HCT116 (cell line): Measurements from ENCODE around the gene GRK2. TPM values are rescaled to one million over a fixed set of nuclear protein-coding genes. Genes with fewer than 3 reads are reported as not detected.

Experiments used
- ATAC-seq: fragments of 200-7000 bp; cut with Tn5 transposase; 2 replicates; pipeline ENCODE4 v1.9.1; 2020; ENCODE audit warnings: mild to moderate bottlenecking, moderate library complexity
- BruUV-seq: library from RNA; stranded (reverse); fragments of 400-500 nt; replicated peaks from 2 replicates; lab custom pipeline; 2021; lab: Mats Ljungman, UMichigan
- CTCF ChIA-PET: fragments of 300-600 bp; sonication (Branson Sonifier 250); formaldehyde crosslinking; loops from one replicate; lab custom pipeline; 2021; ENCODE audit warnings: antibody characterized with exemption; lab: Charles Lee
- POLR2A ChIA-PET: fragments of 300-600, 350-600 bp; sonication (Branson Sonifier 250); formaldehyde crosslinking; loops from one replicate; lab custom pipeline; 2021; ENCODE audit warnings: antibody characterized with exemption; lab: Charles Lee
- RAD21 ChIA-PET, 2 experiments: fragments of 300-600 bp; sonication (Branson Sonifier 250); formaldehyde crosslinking; loops; one replicate each; lab custom pipeline; 2023; ENCODE audit warnings: low total read pairs in 2 of 2; ENCODE audit not compliant: uncharacterized antibody in 2 of 2, unreplicated experiment in 2 of 2, low non-redundant PET in 1 of 2; lab: Charles Lee
- DNase-seq: peaks from one replicate; pipeline ENCODE4 v3.0.0-alpha.2; 2010; ENCODE audit warnings: low read depth, low spot score
- H2AFZ ChIP-seq: fragments of 200-600 bp; shearing (Covaris generic), sonication (generic); 2 replicates; pipeline ENCODE4 v1.6.1; 2017; ENCODE audit warnings: low read depth, mixed run types, mixed read lengths, antibody characterized with exemption, low read length; ENCODE audit not compliant: poor library complexity, severe bottlenecking
- H3K27ac ChIP-seq: 2 replicates; pipeline ENCODE4 v1.5.1; 2012; ENCODE audit warnings: low read depth, low read length
- H3K27me3 ChIP-seq: fragments of 200-600 bp; sonication (generic); 2 replicates; pipeline ENCODE4 v1.6.1; 2016; ENCODE audit warnings: mixed run types, low read length, mixed read lengths; ENCODE audit not compliant: insufficient read depth
- H3K36me3 ChIP-seq, 2 experiments: fragments of 200-500 bp in 1 of 2; fragments of 200-600 bp in 1 of 2; sonication (Bioruptor generic) in 1 of 2; sonication (generic) in 1 of 2; 2 replicates each; pipeline versions ENCODE4 v1.5.1 to v1.6.1; 2014 to 2016; ENCODE audit warnings: low read length in 2 of 2, inconsistent platforms in 1 of 2, mixed read lengths in 1 of 2, mixed run types in 1 of 2; ENCODE audit not compliant: insufficient read depth in 2 of 2, control insufficient read depth in 1 of 2
- H3K4me1 ChIP-seq, 2 experiments: fragments of 200-600 bp in 1 of 2; sonication (generic) in 1 of 2; 2 replicates each; pipeline versions ENCODE4 v1.5.1 to v1.6.1; 2012 to 2017; ENCODE audit warnings: low read length in 2 of 2, inconsistent platforms in 1 of 2, mild to moderate bottlenecking in 1 of 2, mixed read lengths in 1 of 2, mixed run types in 1 of 2, moderate library complexity in 1 of 2; ENCODE audit not compliant: insufficient read depth in 2 of 2, control insufficient read depth in 1 of 2
- H3K4me2 ChIP-seq: fragments of 200-600 bp; sonication (generic); 2 replicates; pipeline ENCODE4 v1.6.1; 2017; ENCODE audit warnings: mixed run types, low read length, mixed read lengths
- H3K4me3 ChIP-seq, 2 experiments: fragments of 200-600 bp in 1 of 2; sonication (generic) in 1 of 2; replicated peaks in 1 of 2; 2 replicates each; pipeline ENCODE4 v1.5.1; 2011 to 2016; ENCODE audit warnings: low read length in 2 of 2, control low read depth in 1 of 2, low read depth in 1 of 2, mild to moderate bottlenecking in 1 of 2, mixed read lengths in 1 of 2, mixed run types in 1 of 2
- H3K79me2 ChIP-seq: fragments of 200-600 bp; sonication (generic); 2 replicates; pipeline ENCODE4 v1.6.1; 2017; ENCODE audit warnings: mild to moderate bottlenecking, mixed run types, low read length, moderate library complexity, mixed read lengths; ENCODE audit not compliant: insufficient read depth
- H3K9ac ChIP-seq: fragments of 200-600 bp; sonication (generic); 2 replicates; pipeline ENCODE4 v1.6.1; 2016; ENCODE audit warnings: low read length, mixed read lengths
- H3K9me2 ChIP-seq: fragments of 200-600 bp; sonication (generic), shearing (Covaris generic); 2 replicates; pipeline ENCODE4 v1.6.1; 2017; ENCODE audit warnings: mixed run types, mild to moderate bottlenecking, moderate library complexity; ENCODE audit not compliant: insufficient read depth
- H3K9me3 ChIP-seq, 2 experiments: fragments of 200-500 bp in 1 of 2; fragments of 200-600 bp in 1 of 2; sonication (Bioruptor generic) in 1 of 2; sonication (generic) in 1 of 2; 2 replicates each; pipeline ENCODE4 v1.6.1; 2014 to 2017; ENCODE audit warnings: low read length in 2 of 2, mixed read lengths in 2 of 2, inconsistent platforms in 1 of 2, low read depth in 1 of 2, mild to moderate bottlenecking in 1 of 2, mixed run types in 1 of 2, moderate library complexity in 1 of 2; ENCODE audit not compliant: control insufficient read depth in 1 of 2, insufficient read depth in 1 of 2
- H4K20me1 ChIP-seq: fragments of 200-600 bp; sonication (generic), shearing (Covaris generic); 2 replicates; pipeline ENCODE4 v1.6.1; 2017; ENCODE audit warnings: mixed run types, mild to moderate bottlenecking, moderate library complexity; ENCODE audit not compliant: insufficient read depth
- ATF3 ChIP-seq: IDR thresholded peaks from 2 replicates; pipeline ENCODE4 v1.6.1; 2012
- CEBPB ChIP-seq: IDR thresholded peaks from 2 replicates; pipeline ENCODE4 v1.6.1; 2012; ENCODE audit warnings: low read depth
- EGR1 ChIP-seq: IDR thresholded peaks from 2 replicates; pipeline ENCODE4 v1.6.1; 2012; ENCODE audit warnings: low read depth
- EZH2 ChIP-seq: fragments of 200-600 bp; sonication (generic); IDR thresholded peaks from 2 replicates; pipeline ENCODE4 v1.6.1; 2017; ENCODE audit warnings: antibody characterized with exemption, mixed run types
- FOSL1 ChIP-seq: IDR thresholded peaks from 2 replicates; pipeline ENCODE4 v1.6.1; 2012; ENCODE audit warnings: low read depth
- MAX ChIP-seq: IDR thresholded peaks from 2 replicates; pipeline ENCODE4 v1.6.1; 2012
- POLR2A ChIP-seq: IDR thresholded peaks from 2 replicates; pipeline ENCODE4 v1.7.0; 2011; ENCODE audit warnings: borderline replicate concordance; ENCODE audit not compliant: insufficient read depth, insufficient read length; ENCODE audit errors: extremely low read depth
- POLR2AphosphoS5 ChIP-seq: IDR thresholded peaks from 2 replicates; pipeline ENCODE4 v1.6.1; 2011; ENCODE audit warnings: mild to moderate bottlenecking, low read depth, low read length, moderate library complexity
- REST ChIP-seq: IDR thresholded peaks from 2 replicates; pipeline ENCODE4 v1.6.1; 2012; ENCODE audit warnings: low read depth
- SIN3A ChIP-seq: IDR thresholded peaks from 2 replicates; pipeline ENCODE4 v1.6.1; 2012; ENCODE audit warnings: low read depth
- TCF7L2 ChIP-seq: IDR thresholded peaks from 2 replicates; pipeline ENCODE4 v1.7.0; 2011; ENCODE audit warnings: borderline replicate concordance, inconsistent platforms; ENCODE audit not compliant: insufficient read depth, insufficient read length; ENCODE audit errors: extremely low read depth
- YY1 ChIP-seq: IDR thresholded peaks from 2 replicates; pipeline ENCODE4 v1.6.1; 2011; ENCODE audit warnings: low read length, low read depth, moderate library complexity, mild to moderate bottlenecking; ENCODE audit not compliant: insufficient replicate concordance; ENCODE audit errors: extremely low read depth
- ZBTB33 ChIP-seq: IDR thresholded peaks from 2 replicates; pipeline ENCODE4 v1.6.1; 2011; ENCODE audit warnings: mild to moderate bottlenecking, low read length, moderate library complexity; ENCODE audit not compliant: insufficient replicate concordance; ENCODE audit errors: extremely low read depth
- ZFX ChIP-seq: fragments of 450-650 bp; IDR thresholded peaks from 2 replicates; pipeline ENCODE4 v1.6.1; 2017
- intact Hi-C: fragments of 100-400 bp; cut with micrococcal nuclease; formaldehyde crosslinking; loops from 2 replicates; pipeline ENCODE4 v1.10.0; 2022
- total RNA-seq: library from RNA; stranded (reverse); gene quantifications from one replicate; pipeline ENCODE4 v1.2.1, GENCODE V29; 2021; ENCODE audit not compliant: unreplicated experiment

GRK2 gene
- total RNA-seq, 1 experiment from 2014 or later, result 83.0 TPM

- Histone ChIP-seq H3K79me2 (no peaks in the 10 kb centered on the region), H3K4me1 (no peaks in the 10 kb centered on the region), H4K20me1 (no peaks in the 10 kb centered on the region), H2AFZ (no peak overlapping the region), H3K4me3 (no peak overlapping the region), H3K27ac (no peak overlapping the region), H3K9me2 (no peaks in the 10 kb centered on the region), H3K27me3 (no peaks in the 10 kb centered on the region), H3K9me3 (no peaks in the 10 kb centered on the region), H3K9ac (no peak overlapping the region), H3K36me3 (peaks cover 11 to 25% of the 10 kb centered on the region in 2 experiments)
- no peak for ATAC-seq
- intact Hi-C loops, result no loop called here
- RAD21 ChIA-PET, result no interaction called here
- no TSS peak for BruUV-seq
- POLR2A ChIA-PET, result interaction anchor here (1.6 kb wide), 1 partner anchor 10 kb away, joined by 9 read pairs; no protein-coding TSS in a partner anchor
- CTCF ChIA-PET, result no interaction called here
- TF ChIP-seq POLR2A (no peak), YY1 (no peak), TCF7L2 (no peak), ZFX (no peak), ATF3 (no peak), EGR1 (no peak), FOSL1 (no peak), POLR2AphosphoS5 (no peak), SIN3A (no peak), ZBTB33 (no peak), MAX (no peak), REST (no peak), CEBPB (no peak), EZH2 (no peak)
- TF ChIP-seq, all 23 proteins: peak for 0
- no peak overlapping the region for H3K4me2 ChIP-seq
- DNase-seq, result no peak
Measured at GRCh38 chr11:67230406-67230805, 35.9 kb upstream of the GRK2 start.
